SJSA1 (cell line): Measurements from ENCODE around the gene CISH. TPM values are rescaled to one million over a fixed set of nuclear protein-coding genes. Genes with fewer than 3 reads are reported as not detected.

Experiments used
- DNase-seq, 2 experiments: peaks; one replicate each; pipeline ENCODE4 v3.0.0-alpha.2; 2015 to 2020; ENCODE audit warnings: low spot score in 2 of 2, low read depth in 1 of 2
- H3K27ac ChIP-seq: fragments of 250-450 bp; sonication (Bioruptor Pico); 2 replicates; pipeline ENCODE4 v1.5.1; 2020; ENCODE audit warnings: mild to moderate bottlenecking, moderate library complexity
- H3K27me3 ChIP-seq: fragments of 250-450 bp; sonication (Bioruptor Pico); replicated peaks from 2 replicates; pipeline ENCODE4 v1.5.1; 2020; ENCODE audit warnings: mild to moderate bottlenecking, moderate library complexity
- H3K36me3 ChIP-seq: fragments of 250-450 bp; sonication (Bioruptor Pico); 2 replicates; pipeline ENCODE4 v1.5.1; 2020; ENCODE audit warnings: mild to moderate bottlenecking
- H3K4me1 ChIP-seq: fragments of 250-450 bp; sonication (Bioruptor Pico); replicated peaks from 2 replicates; pipeline ENCODE4 v1.6.1; 2021; ENCODE audit warnings: mild to moderate bottlenecking
- H3K4me3 ChIP-seq: fragments of 250-450 bp; sonication (Bioruptor Pico); 2 replicates; pipeline ENCODE4 v1.5.1; 2020; ENCODE audit warnings: mild to moderate bottlenecking
- H3K9me3 ChIP-seq: fragments of 250-450 bp; sonication (Bioruptor Pico); replicated peaks from 2 replicates; pipeline ENCODE4 v1.5.1; 2020; ENCODE audit warnings: mild to moderate bottlenecking
- total RNA-seq: library from RNA; depleted of rRNA; stranded (reverse); fragments of >200 nt; shearing (Covaris generic); gene quantifications from 2 replicates; pipeline ENCODE4 v1.2.3, GENCODE V29; 2014

Gene CISH
- total RNA-seq, 1 experiment from 2014 or later, result 0.92 TPM

- no peak for DNase-seq
- H3K9me3 ChIP-seq, result no peaks in the 10 kb centered on the region
- H3K27me3 ChIP-seq, result no peaks in the 10 kb centered on the region
- H3K4me1 ChIP-seq, result peaks cover 19% of the 10 kb centered on the region
- H3K4me3 ChIP-seq, result no peak overlapping the region
- no peaks in the 10 kb centered on the region for H3K36me3 ChIP-seq
- H3K27ac ChIP-seq, result no peak overlapping the region
Measured at GRCh38 chr3:50604628-50605588, 6.7 kb downstream of the CISH start.

DNA sequence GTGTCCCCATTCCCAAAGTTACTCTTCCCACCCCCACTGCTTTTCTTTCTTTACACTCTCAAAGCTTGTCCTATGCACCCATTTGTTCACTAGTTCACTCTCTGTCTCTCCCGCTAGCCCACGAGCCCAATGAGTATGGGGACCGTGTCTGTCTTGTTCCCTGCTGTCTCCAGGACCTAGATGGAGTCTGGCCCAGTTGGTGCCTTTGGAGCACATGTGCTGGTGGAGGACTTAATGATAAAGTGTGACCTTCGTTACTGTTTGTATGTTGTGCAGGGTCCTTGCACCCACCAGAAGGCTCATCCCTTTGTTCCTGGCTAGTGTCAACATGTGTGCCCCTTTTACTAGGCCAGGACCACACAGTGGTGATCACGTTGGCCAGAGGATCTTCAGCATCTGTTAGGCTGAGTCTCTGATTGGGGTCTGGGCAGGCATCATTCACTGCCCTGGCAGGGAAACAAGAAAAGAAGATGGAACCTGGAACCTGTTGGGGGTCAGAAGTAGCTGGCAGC is 7.4 kb downstream of the CISH start:
- no peaks in the 10 kb centered on the region for H3K36me3 ChIP-seq
- no peaks in the 10 kb centered on the region for H3K27me3 ChIP-seq
- no peak for DNase-seq
- no peak overlapping the region for H3K4me3 ChIP-seq
- H3K27ac ChIP-seq, result no peak overlapping the region
- peaks cover 19% of the 10 kb centered on the region for H3K4me1 ChIP-seq
- H3K9me3 ChIP-seq, result no peaks in the 10 kb centered on the region

- Histone ChIP-seq H3K27me3 (no peaks in the 10 kb centered on the region), H3K4me3 (no peak overlapping the region), H3K9me3 (no peaks in the 10 kb centered on the region), H3K27ac (no peak overlapping the region), H3K4me1 (peaks cover 19% of the 10 kb centered on the region), H3K36me3 (no peaks in the 10 kb centered on the region)
- DNase-seq, result no peak
Measured at GRCh38 chr3:50603261-50604109, 8.1 kb downstream of the CISH start.

DNA sequence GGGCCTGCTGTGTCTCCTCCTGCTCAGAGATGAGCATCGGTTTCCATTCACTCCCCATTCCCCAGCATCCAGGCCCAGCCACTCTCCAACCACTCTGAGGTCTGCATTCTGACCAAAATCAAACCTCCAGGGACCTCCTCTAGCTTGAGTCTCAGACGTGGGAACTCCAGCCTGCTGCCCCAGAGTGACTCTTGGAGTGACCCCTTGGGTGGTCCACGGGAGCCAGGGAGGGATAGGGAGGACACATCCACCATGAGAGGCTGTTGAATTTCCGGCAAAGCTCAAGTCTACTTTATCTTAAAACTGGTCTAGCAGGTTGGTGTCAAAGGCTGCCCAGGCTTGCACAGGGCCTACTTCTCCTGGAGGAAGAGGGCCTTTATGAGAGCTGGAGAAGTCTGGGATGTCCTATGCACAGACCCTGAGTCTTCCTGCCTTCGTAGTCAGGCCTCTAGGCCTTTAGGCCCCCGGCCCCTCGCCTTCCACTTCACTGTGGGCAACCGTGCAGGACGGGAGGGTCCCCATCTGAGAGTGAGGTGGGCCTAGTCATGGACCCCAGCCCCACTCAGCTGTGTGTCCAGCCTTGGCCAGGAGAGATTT is 8.9 kb downstream of the CISH start:
- Histone ChIP-seq H3K4me1 (peaks cover 19% of the 10 kb centered on the region), H3K36me3 (no peaks in the 10 kb centered on the region), H3K9me3 (no peaks in the 10 kb centered on the region), H3K4me3 (no peak overlapping the region), H3K27me3 (no peaks in the 10 kb centered on the region), H3K27ac (no peak overlapping the region)
- DNase-seq, result no peak

- Histone ChIP-seq H3K27ac (peak overlapping the region; percentile 72), H3K36me3 (no peaks in the 10 kb centered on the region), H3K4me1 (peaks cover 19% of the 10 kb centered on the region), H3K27me3 (no peaks in the 10 kb centered on the region), H3K9me3 (no peaks in the 10 kb centered on the region), H3K4me3 (no peak overlapping the region)
- peak; percentile 62 to 70 for DNase-seq
Measured at GRCh38 chr3:50600841-50601591, 10.6 kb downstream of the CISH start.

DNA sequence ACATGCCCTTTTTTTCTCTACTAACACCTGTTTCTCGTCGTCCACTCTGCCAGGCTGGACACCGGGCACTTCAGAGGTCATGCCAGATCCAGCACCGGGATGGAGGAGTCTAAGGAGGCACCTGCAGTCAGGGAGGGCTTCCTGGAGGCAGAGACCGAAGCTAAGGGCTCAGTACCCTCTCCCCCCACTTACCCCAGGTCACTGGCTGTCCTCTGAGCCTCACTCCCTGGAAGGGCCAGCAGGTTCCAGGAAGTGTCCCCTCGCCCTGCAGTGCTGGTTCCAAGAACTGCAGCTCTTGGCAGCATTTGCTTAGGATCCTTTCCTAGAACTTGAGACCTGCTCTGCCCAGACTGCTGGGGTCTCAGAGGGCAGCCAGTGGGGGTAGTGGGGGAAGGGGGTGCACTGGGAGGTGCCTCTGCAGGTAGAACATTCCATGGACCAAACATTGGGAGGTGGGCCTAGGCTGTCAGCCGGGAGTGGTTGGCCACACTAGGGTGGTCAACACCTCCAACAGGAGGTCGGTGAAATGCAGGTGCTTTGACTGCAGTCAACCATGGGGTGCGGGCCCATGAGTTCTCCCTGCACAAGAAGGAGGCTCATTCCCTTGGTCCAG is 11.3 kb downstream of the CISH start:
- Histone ChIP-seq H3K36me3 (no peaks in the 10 kb centered on the region), H3K27ac (no peak overlapping the region), H3K27me3 (no peaks in the 10 kb centered on the region), H3K9me3 (no peaks in the 10 kb centered on the region), H3K4me3 (no peak overlapping the region), H3K4me1 (peaks cover 19% of the 10 kb centered on the region)
- DNase-seq, result no peak

- Histone ChIP-seq H3K4me3 (no peak overlapping the region), H3K9me3 (no peaks in the 10 kb centered on the region), H3K36me3 (no peaks in the 10 kb centered on the region), H3K27ac (no peak overlapping the region), H3K4me1 (peaks cover 19% of the 10 kb centered on the region), H3K27me3 (no peaks in the 10 kb centered on the region)
- DNase-seq, result no peak
Measured at GRCh38 chr3:50599716-50600118, 11.9 kb downstream of the CISH start.

GRCh38 chr3:50599115-50599715 is 12.4 kb downstream of the CISH start:
- Histone ChIP-seq H3K4me3 (no peak overlapping the region), H3K9me3 (no peaks in the 10 kb centered on the region), H3K36me3 (no peaks in the 10 kb centered on the region), H3K4me1 (peaks cover 19% of the 10 kb centered on the region), H3K27me3 (no peaks in the 10 kb centered on the region), H3K27ac (no peak overlapping the region)
- DNase-seq, result no peak

- no peaks in the 10 kb centered on the region for H3K27me3 ChIP-seq
Measured at GRCh38 chr3:50594253-50594785, 17.3 kb downstream of the CISH start.

DNA sequence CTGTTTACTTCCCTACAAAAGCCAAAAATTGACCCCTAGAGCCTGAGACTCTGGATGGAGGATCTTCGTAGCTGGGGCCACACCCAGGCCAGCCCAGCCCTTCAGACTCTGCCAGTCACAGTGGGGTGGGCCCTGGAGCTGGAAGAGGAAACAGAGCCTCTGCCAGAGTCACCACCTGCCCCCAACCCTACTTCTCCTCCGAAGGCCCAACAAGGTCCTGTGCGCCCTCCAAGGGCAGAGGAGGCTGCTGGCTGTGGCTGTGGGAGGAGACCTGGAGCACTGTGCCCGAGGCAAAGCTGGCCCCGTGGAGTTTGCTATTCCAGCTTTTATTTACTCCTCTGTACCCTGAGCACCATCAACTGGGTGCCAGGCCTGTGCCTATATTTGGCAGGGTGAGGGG is 19.0 kb downstream of the CISH start:
- no peaks in the 10 kb centered on the region for H3K36me3 ChIP-seq

More at GRCh38 chr3:50594253-50594785, 17.3 kb downstream of the CISH start:
- no peak overlapping the region for H3K27ac ChIP-seq
- no peaks in the 10 kb centered on the region for H3K36me3 ChIP-seq
- no peaks in the 10 kb centered on the region for H3K9me3 ChIP-seq
- no peak overlapping the region for H3K4me3 ChIP-seq
- H3K4me1 ChIP-seq, result no peaks in the 10 kb centered on the region
- no peak for DNase-seq

GRCh38 chr3:50591196-50591741 is 20.3 kb downstream of the CISH start:
- Histone ChIP-seq H3K36me3 (no peaks in the 10 kb centered on the region), H3K27me3 (no peaks in the 10 kb centered on the region), H3K4me1 (no peaks in the 10 kb centered on the region), H3K9me3 (no peaks in the 10 kb centered on the region), H3K4me3 (no peak overlapping the region), H3K27ac (no peak overlapping the region)
- DNase-seq, result no peak

More for the DNA sequence above, 19.0 kb downstream of the CISH start:
- H3K9me3 ChIP-seq, result no peaks in the 10 kb centered on the region
- DNase-seq, result no peak
- H3K4me1 ChIP-seq, result no peaks in the 10 kb centered on the region
- H3K27me3 ChIP-seq, result no peaks in the 10 kb centered on the region
- H3K27ac ChIP-seq, result no peak overlapping the region
- no peak overlapping the region for H3K4me3 ChIP-seq
